SK-N-MC (cell line): ENCODE data around the gene MACROD2.
"Not testable (repeated sequence)": the region's sequence is repeated elsewhere in the genome, so short reads cannot be mapped to it uniquely, and the experiment has no call there.

Experiments used
- DNase-seq: peaks from one replicate; pipeline ENCODE4 v3.0.0-alpha.2; 2011; ENCODE audit warnings: low read depth, low spot score
- H3K27ac ChIP-seq: fragments of 200-600 bp; sonication (generic); 2 replicates; pipeline ENCODE4 v1.5.1; 2016; ENCODE audit warnings: mixed run types
- H3K36me3 ChIP-seq: fragments of 200-600 bp; sonication (generic); 2 replicates; pipeline ENCODE4 v1.6.1; 2017; ENCODE audit warnings: antibody characterized with exemption, low read length, mixed read lengths; ENCODE audit not compliant: insufficient read depth
- H3K4me3 ChIP-seq: fragments of 200-600 bp; sonication (generic); 2 replicates; pipeline ENCODE4 v1.5.1; 2016
- H3K9ac ChIP-seq: fragments of 200-600 bp; sonication (generic); 2 replicates; pipeline ENCODE4 v1.8.0; 2017; ENCODE audit warnings: mixed run types, mixed read lengths; ENCODE audit not compliant: insufficient read length
- H3K9me3 ChIP-seq: fragments of 200-600 bp; sonication (generic); 2 replicates; pipeline ENCODE4 v1.6.1; 2017; ENCODE audit warnings: low read depth, mild to moderate bottlenecking, antibody characterized with exemption, low read length, moderate library complexity, mixed read lengths
- EZH2 ChIP-seq: fragments of 200-600 bp; sonication (generic); IDR thresholded peaks from one replicate; pipeline ENCODE4 v1.6.1; 2017; ENCODE audit warnings: antibody characterized with exemption
- FOXP2 ChIP-seq: optimal IDR thresholded peaks from 2 replicates; pipeline ENCODE3; 2011; ENCODE audit warnings: mild to moderate bottlenecking, moderate library complexity; ENCODE audit not compliant: insufficient read depth; ENCODE audit errors: extremely low read length, control extremely low read depth
- POLR2AphosphoS5 ChIP-seq: IDR thresholded peaks from 2 replicates; pipeline ENCODE4 v1.6.1; 2012; ENCODE audit warnings: mild to moderate bottlenecking, low read depth, low read length, borderline replicate concordance

Gene MACROD2

GRCh38 chr20:14997791-14998190 lies 1002.5 kb downstream of the MACROD2 start:
- Histone ChIP-seq H3K9ac (no peak overlapping the region), H3K27ac (no peak overlapping the region), H3K4me3 (no peak overlapping the region), H3K9me3 (no peaks in the 10 kb centered on the region), H3K36me3 (no peaks in the 10 kb centered on the region)
- TF ChIP-seq POLR2AphosphoS5 (no peak), EZH2 (no peak), FOXP2 (no peak)
- DNase-seq = no peak

GRCh38 chr20:15005300-15005986 lies 1010.1 kb downstream of the MACROD2 start:
- DNase-seq = no peak
- Histone ChIP-seq H3K27ac (no peak overlapping the region), H3K36me3 (no peaks in the 10 kb centered on the region), H3K9ac (no peak overlapping the region), H3K4me3 (no peak overlapping the region), H3K9me3 (no peaks in the 10 kb centered on the region)
- no peak for TF ChIP-seq FOXP2
- TF ChIP-seq POLR2AphosphoS5 = no peak
- no peak for TF ChIP-seq EZH2

- H3K9ac ChIP-seq = no peak overlapping the region
- DNase-seq = no peak
- H3K27ac ChIP-seq = no peak overlapping the region
- TF ChIP-seq POLR2AphosphoS5 = no peak
- H3K4me3 ChIP-seq = no peak overlapping the region
- H3K9me3 ChIP-seq = no peaks in the 10 kb centered on the region
- H3K36me3 ChIP-seq = no peaks in the 10 kb centered on the region
These were observed 1016.3 kb downstream of the MACROD2 start for GRCh38 chr20:15011631-15012030.

GRCh38 chr20:15012566-15012965 lies 1017.2 kb downstream of the MACROD2 start:
- Histone ChIP-seq H3K9ac (no peak overlapping the region), H3K27ac (no peak overlapping the region)
- no peak for DNase-seq

GRCh38 chr20:15016875-15017274 lies 1021.6 kb downstream of the MACROD2 start:
- not testable (repeated sequence) for H3K4me3 ChIP-seq, H3K9ac ChIP-seq, H3K36me3 ChIP-seq, DNase-seq, H3K27ac ChIP-seq, H3K9me3 ChIP-seq

More at GRCh38 chr20:15012566-15012965, 1017.2 kb downstream of the MACROD2 start:
- Histone ChIP-seq H3K9me3 (no peaks in the 10 kb centered on the region), H3K36me3 (no peaks in the 10 kb centered on the region), H3K4me3 (no peak overlapping the region)
- TF ChIP-seq FOXP2 (no peak), POLR2AphosphoS5 (no peak), EZH2 (no peak)

- Histone ChIP-seq H3K9me3 (no peaks in the 10 kb centered on the region), H3K27ac (no peak overlapping the region), H3K36me3 (no peaks in the 10 kb centered on the region), H3K9ac (no peak overlapping the region), H3K4me3 (no peak overlapping the region)
- no peak for TF ChIP-seq POLR2AphosphoS5
- no peak for TF ChIP-seq EZH2
- no peak for TF ChIP-seq FOXP2
- DNase-seq = no peak
These were observed 1023.6 kb downstream of the MACROD2 start for GRCh38 chr20:15018966-15019365.

- TF ChIP-seq EZH2 (no peak), FOXP2 (no peak), POLR2AphosphoS5 (no peak)
- DNase-seq = no peak
- H3K9me3 ChIP-seq = no peaks in the 10 kb centered on the region
These were observed 1025.5 kb downstream of the MACROD2 start for GRCh38 chr20:15020845-15021244.

GRCh38 chr20:15022921-15023320 lies 1027.6 kb downstream of the MACROD2 start:
- no peaks in the 10 kb centered on the region for H3K9me3 ChIP-seq

More at GRCh38 chr20:15020845-15021244, 1025.5 kb downstream of the MACROD2 start:
- Histone ChIP-seq H3K9ac (no peak overlapping the region), H3K4me3 (no peak overlapping the region), H3K27ac (no peak overlapping the region), H3K36me3 (no peaks in the 10 kb centered on the region)

GRCh38 chr20:15026759-15027158 lies 1031.4 kb downstream of the MACROD2 start:
- Histone ChIP-seq H3K36me3 (no peaks in the 10 kb centered on the region), H3K9me3 (no peaks in the 10 kb centered on the region), H3K4me3 (no peak overlapping the region), H3K27ac (no peak overlapping the region), H3K9ac (no peak overlapping the region)
- no peak for TF ChIP-seq POLR2AphosphoS5
- TF ChIP-seq EZH2 = no peak
- no peak for TF ChIP-seq FOXP2
- DNase-seq = no peak

More at GRCh38 chr20:15022921-15023320, 1027.6 kb downstream of the MACROD2 start:
- TF ChIP-seq FOXP2 (no peak), EZH2 (no peak), POLR2AphosphoS5 (no peak)
- Histone ChIP-seq H3K4me3 (no peak overlapping the region), H3K36me3 (no peaks in the 10 kb centered on the region), H3K27ac (no peak overlapping the region), H3K9ac (no peak overlapping the region)
- DNase-seq = no peak

- H3K27ac ChIP-seq = no peak overlapping the region
- TF ChIP-seq EZH2 (no peak), POLR2AphosphoS5 (no peak), FOXP2 (no peak)
- H3K9me3 ChIP-seq = no peaks in the 10 kb centered on the region
- H3K36me3 ChIP-seq = no peaks in the 10 kb centered on the region
- H3K9ac ChIP-seq = no peak overlapping the region
- no peak overlapping the region for H3K4me3 ChIP-seq
- DNase-seq = no peak
These were observed 1035.5 kb downstream of the MACROD2 start for GRCh38 chr20:15030826-15031225.
